HG03039 (cell line): ENCODE data around the gene ZBED1.
"Not testable (repeated sequence)": the region's sequence is repeated elsewhere in the genome, so short reads cannot be mapped to it uniquely, and the experiment has no call there.

Experiments used
- ATAC-seq: cut with Tn5 transposase; IDR thresholded peaks from one replicate; pipeline ENCODE4 v1.9.1; 2021; ENCODE audit warnings: mild to moderate bottlenecking, moderate library complexity; ENCODE audit not compliant: unreplicated experiment

The ZBED1 gene

DNA sequence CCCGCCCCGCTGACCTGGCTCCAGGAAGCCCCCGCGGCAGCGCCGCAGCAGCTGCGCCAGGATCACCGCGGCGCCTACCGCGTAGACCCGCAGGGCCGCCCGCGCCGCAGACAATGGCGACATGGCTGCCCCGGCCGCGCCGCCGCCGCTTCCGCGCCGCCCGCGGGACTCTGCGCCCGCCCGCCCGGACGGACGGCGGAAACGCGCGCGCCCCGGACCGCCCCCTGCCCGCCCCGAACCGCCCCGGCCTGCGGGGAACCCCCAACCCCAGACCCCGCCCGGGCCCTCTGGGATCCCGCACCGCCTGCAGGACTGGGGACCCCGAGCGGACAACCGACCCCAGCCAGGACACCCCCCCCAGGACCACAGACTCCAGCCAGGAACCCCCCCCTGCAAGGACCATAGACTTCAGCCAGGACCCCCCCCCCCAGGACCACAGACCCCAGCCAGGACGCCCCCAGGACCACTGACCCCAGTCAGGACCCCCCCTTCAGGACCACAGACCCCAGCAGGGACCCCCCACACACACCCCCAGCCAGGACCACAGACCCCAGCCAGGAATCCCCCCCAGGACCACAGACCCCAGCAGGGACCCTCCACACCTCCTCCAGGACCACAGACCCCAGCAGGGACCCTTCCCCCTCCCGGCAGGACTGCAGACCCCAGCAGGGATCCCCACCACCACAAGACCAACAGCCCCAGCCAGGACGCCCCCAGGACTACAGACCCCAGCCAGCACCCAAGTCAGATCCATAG, at the start of gene ZBED1, which contains the start of gene DHRSX:
TSS of gene ZBED1 (minus strand) at position 174 of the 756 bp plus-strand sequence. CDS start 10,257 bp downstream, outside the sequence.
TSS of gene DHRSX (minus strand) at position 174 of the 756 bp plus-strand sequence. CDS start at position 123, 51 bp downstream.
- ATAC-seq, result peak; percentile 57

DNA sequence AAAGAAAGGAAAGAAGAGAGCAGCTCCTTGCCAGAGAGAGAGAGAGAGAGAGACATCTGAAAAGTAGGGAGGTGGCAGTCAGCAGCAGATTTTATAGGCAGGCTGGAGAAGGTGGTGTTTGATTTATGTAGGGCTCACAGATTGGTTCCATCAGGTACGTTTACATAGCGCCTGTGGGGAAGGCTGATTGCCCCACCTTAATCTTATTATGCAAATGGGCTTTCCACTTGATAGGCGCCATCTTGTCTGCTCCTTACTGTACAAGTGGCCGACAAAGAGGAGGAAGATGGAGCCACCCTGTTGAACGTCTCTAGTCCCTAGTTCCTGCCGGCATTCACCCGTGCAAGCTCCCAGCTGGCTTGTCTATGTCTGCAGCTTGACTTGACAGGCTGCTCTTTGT, 49.1 kb upstream of the ZBED1 start:
- ATAC-seq, result no peak

DNA sequence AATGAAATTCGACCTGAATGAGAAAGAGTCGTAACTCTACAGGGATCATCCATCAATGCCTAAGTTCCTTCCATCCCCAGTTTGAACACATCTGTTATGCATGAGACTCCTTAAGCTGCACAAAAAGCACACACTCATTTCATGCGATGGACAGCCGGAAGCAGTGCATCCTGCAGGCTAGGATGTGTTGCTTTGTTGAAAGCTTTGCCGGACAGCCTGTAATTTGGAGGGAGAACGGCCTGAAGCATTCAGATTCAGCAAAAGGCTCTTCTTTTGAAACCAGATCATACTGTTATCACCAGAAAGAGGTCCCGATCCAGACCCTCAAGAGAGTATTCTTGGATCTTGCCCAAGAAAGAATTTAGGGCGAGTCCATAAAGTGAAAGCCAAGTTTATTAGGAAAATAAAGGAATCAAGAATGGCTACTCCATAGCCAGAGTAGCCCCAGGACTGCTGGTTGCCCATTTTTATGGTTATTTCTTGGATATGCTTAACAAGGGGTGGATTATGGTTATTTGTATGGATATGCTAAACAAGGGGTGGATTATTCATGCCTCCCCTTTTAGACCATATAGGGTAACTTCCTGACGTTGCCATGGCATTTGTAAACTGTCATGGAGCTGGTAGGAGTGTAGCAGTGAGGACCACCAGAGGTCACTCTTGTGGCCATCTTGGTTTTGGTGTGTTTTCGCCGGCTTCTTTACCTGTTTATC, 48.1 kb upstream of the ZBED1 start:
- ATAC-seq, result no peak

DNA sequence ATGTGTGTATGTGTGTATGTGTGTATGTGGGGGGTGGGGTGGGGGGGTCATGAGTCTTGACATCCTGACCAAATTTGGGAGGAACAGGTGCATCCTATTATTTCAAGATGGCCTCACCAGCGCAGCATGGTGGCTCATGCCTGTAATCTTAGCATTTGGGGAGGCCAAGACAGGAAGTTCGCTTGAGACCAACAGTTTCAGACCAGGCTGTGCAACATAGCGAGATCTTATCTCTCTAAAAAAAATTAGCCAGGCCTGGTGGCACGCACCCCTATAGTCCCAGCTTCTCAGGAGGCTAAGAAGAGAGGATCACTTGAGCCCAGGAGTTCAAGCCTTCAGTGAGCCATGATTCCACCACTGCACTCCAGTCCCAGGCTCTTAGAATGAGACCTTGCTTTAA, 47.0 kb upstream of the ZBED1 start:
- no peak for ATAC-seq

DNA sequence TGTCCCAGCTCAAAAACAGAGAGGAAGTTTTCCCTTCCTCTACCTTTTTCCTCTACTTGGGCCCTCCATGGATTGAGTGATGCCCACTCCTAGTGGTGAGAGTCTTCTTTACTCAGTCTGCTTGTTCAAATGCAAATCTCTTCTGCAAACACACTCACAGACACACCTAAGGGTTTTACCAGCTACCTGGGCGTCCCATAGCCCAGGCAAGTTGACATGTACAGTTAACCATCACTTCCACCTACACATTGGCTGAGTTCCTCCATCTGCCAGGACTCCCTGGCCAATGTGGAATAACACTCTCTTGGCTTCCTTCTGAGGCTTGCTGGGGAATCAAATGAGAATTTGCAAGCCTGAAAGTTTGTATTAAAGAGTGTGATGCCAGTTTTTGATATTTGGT, 45.7 kb upstream of the ZBED1 start:
- no peak for ATAC-seq

DNA sequence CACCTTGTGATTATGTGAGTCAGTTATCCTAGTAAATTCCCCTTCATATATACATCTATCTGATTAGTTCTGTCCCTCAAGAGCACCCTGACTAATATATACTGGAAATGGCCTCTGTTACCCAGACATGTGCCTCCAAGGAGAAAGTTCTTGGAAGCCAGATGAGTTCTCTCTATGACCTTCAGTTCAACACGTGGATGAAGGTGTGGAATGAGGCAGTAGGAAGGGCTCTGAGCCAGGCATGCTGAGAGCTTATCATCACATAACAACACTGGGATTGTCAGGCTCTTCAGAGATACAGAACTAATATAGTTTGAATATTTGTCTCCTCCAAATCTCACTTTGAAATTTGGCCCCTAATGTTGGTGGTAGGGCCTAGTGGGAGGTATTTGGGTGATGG, 44.4 kb upstream of the ZBED1 start:
- ATAC-seq, result no peak

DNA sequence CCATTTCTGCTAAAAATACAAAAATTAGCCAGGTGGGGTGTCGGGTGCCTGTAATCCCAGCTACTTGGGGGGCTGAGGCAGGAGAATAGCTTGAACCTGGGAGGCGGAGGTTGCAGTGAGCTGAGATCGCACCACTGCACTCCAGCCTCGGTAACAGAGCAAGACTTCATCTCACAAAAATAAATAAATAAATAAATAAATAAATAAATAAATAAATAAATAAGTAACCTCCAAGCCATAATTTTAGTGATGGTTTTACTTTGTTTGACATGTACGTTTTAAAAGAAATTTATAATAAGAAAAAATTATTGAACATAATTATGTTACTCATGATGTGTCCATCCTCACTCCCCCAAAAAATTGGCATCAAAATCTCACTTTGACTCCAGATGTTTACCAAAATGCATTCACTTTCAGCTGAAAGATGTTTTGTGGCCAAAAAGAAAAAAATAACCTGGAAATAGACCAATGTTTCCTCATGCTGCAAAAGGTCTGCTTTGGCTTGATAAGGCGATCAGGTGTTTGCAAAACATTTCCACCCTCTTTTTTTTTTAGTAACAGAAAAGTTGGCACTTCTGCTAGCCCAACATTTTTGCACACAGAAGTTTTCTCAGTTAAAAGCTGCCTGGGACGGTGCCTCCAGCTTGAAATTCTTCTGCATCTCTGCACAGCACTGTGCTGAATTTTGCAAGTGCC, 42.2 kb upstream of the ZBED1 start:
- no peak for ATAC-seq

DNA sequence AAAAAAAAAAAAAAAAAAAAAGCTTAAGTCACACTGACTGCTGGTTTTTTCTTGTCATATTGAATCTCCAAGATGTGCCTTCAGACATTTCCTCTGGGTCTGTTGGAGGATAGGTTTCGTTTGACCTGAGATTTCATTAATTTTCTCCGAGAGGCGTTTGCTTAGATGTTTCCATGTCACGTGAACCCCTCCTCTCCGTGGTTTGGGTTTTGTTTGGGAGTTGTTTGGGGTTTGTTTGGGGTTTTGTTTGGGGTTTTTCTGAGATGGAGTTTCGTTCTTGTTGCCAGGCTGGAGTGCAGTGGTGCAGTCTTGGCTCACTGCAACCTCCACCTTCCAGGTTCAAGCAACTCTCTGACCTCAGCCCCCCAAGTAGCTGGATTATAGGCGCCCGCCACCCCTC, 40.8 kb upstream of the ZBED1 start:
- ATAC-seq, result no peak

DNA sequence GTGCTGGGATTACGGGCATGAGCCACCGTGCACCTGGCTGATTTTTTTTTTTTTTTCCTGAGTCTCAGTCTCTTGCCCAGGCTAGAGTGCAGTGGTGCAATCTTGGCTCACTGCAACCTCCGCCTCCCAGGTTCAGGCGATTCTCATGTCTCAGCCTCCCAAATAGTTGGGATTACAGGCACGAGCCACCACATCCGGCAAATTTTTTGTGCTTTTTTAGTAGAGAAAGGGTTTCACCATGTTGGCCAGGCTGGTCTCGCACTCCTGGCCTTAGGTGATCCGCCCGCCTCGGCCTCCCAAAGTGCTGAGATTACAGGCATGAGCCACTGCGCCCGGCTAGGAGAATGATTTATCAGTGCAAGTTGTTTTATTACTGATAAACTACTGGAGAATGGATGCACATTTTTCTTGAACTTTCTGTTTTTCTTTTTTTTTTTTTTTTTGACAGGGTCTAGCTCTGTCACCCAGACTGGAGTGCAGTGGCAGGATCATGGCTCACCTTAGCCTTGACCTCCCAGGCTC, 39.7 kb upstream of the ZBED1 start:
- ATAC-seq, result no peak

DNA sequence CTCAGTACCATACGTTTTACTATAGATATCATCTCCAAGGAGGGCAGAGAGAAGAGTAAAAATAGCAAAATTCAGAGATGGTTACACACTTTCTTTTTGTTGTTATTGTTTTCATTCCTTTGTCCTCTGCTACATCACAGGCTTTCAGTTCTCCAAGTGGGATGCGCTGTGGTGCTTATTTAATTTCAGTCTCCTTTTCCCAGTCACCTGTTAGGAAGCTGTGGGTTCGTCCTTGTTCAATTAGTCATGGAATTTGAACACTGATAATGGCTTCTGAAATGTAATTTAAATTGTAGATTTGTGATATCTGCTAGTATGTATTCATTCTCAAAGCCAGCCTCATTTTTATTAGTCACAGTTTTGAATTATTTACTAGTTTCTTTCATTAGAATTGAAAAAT, 38.8 kb upstream of the ZBED1 start:
- ATAC-seq, result no peak

DNA sequence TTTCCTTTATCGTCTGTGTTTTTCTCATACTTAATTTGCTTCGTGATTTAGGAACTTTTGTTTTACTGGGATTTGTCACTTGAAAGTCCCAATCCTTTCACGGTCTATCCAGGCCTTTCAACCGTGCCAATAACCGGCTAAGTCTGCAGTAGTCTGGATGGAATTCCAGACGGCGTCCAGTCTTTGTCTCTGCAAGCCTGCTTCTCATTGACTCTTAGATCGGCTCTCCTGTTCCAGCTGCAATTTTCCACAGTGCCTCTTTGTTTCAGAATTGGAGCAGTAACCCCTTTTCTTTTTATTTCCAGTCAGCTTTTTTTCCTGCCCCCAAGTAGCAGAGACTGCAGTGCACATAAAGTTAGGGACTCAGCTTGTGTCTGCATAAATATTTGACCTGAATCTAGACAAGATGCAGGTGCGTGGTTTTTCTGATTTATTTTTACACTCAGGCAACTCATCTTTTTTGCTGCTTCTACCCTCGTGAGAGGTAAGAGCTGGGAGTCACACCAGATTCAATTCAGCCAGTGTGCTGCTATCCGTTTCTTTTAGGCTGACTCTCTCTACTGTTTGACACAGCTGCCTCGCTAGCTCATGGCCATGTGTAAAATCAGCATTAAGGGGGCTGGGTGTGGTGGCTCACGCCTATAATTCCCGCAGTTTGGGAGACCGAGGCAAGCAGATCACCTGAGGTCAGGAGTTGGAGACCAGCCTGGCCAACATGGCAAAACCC, 37.4 kb upstream of the ZBED1 start:
- no peak for ATAC-seq

DNA sequence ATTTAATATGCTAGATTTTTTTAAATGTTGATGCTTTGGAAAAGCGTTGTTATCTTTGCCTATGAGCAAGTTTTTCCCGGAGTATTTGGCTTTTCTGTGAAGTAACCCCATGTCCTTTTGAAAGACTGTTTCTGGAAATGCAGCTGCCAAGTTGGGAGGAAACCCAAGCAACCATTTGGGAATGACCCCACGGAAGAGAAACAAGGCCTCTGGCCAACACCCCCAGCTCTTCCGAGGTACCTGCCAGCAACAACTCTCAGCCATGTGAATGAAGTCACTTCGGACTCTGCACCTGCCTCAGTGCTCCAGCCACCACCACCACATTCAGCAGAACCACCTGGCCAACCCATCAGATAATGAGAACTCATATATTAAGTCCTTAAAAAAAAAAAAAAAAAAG, 36.2 kb upstream of the ZBED1 start:
- no peak for ATAC-seq

DNA sequence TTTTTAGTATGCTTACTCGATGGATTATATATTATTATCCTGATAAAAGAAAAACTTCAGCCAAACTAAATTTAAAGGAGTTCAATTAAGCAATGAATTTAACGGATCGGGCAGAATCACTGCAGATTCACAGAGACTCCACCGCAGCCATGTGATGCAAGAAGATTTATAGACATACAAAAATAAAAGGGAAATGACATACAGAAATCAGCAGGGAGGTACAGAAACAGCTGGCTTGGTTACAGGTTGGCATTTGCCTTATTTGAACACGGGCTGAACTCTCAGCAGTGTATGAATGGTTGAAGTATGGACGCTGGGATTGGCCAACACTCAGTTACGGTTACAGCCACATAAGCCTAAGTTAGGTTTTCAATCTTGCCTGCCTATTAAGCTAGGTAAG, 35.4 kb upstream of the ZBED1 start:
- no peak for ATAC-seq

DNA sequence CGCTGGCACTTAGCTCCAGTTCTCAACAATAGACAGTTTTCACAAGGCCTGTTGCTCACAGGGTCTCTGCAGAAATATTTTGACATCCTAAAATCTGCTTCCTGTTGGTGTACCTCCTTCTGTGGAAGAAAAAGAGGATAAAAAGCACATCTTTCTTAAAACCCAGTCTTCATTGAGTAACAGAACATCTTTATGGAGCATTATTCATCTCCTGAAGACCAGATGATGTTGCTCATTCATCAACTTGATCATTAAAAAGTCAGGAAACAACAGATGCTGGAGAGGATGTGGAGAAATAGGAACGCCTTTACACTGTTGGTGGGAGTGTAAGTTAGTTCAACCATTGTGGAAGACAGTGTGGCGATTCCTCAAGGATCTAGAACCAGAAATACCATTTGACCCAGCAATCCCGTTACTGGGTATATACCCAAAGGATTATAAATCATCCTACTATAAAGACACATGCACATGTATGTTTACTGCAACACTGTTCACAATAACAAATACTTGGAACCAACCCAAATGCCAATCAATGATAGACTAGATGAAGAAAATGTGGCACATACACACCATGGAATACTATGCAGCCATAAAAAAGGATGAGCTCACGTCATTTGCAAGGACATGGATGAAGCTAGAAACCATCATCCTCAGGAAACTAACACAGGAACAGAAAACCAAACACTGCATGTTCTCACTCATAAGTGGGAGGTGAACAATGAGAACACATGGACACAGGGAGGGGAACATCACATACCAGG, 33.7 kb upstream of the ZBED1 start:
- ATAC-seq, result not testable (repeated sequence)

DNA sequence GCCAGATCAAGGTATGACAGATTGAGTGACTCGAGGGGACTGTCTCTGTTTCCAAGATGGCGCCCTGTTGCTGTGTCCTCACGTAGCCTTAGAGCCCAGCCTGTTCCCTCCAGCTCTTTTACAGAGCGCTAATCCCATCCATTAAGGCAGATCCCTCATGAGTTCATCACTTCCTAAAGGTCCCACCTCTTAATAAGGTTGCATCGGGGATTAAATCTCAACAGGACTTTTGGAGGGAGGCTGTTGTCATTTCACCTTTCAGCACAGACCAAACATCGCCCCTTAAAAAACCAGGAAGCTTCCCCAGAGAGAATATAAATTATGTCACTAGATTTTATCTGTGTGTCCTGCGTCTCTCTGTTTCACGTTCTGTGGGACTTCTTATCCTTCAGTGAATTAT, 32.6 kb upstream of the ZBED1 start:
- no peak for ATAC-seq

DNA sequence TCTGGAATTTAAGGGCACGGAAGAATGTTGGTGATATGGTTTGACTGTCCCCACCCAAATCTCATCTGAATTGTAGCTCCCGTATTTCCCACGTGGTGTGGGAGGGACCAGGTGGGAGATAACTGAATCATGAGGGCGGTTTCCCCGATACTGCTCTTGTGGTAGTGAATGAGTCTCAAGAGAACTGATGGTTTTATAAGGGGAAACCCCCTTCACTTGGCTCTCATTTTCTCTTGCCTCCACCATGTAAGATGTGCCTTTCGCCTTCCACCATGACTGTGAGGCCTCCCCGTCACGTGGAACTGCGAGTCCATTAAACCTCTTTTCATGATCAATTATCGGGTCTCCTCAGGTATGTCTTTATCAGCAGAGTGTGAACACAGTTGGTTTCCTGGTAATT, 25.6 kb upstream of the ZBED1 start:
- ATAC-seq, result no peak

DNA sequence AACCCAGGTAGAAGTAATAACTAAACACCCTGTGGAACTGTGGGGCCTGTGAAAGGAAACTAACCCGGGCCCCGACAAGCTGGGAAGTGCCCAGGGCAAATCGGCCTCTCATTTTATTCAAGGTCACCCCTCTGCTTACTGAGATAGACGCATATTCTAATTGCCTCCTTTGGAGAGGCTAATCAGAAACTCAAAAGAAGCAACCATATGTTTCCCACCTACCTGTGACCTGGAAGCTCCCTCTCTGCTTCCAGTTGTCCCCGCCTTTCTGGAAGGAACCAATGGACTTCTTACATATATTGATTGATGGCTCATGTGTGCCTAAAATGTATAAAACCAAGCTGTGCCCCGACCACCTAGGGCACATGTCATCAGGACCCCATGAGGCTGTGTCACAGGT, 23.1 kb upstream of the ZBED1 start:
- no peak for ATAC-seq

DNA sequence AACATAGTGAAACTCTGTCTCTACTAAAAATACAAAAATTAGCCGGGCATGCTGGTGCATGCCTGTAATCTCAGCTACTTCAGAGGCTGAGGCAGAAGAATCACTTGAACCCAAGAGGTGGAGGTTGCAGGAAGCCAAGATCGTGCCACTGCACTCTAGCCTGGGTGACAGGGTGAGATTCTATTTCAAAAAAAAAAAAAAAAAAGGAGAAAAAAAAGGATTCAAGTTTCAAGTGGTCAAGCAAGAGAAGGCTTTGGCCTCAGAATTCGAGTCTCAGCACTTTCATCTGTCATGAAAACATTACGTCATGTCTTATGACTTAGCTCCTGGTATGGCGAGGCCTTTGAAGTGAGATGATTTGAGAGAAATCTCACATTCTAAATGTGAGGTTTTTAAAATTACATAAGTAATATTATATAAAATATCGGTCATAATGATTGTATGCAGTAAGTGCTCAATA, 21.2 kb upstream of the ZBED1 start:
- peak; percentile 2 for ATAC-seq

DNA sequence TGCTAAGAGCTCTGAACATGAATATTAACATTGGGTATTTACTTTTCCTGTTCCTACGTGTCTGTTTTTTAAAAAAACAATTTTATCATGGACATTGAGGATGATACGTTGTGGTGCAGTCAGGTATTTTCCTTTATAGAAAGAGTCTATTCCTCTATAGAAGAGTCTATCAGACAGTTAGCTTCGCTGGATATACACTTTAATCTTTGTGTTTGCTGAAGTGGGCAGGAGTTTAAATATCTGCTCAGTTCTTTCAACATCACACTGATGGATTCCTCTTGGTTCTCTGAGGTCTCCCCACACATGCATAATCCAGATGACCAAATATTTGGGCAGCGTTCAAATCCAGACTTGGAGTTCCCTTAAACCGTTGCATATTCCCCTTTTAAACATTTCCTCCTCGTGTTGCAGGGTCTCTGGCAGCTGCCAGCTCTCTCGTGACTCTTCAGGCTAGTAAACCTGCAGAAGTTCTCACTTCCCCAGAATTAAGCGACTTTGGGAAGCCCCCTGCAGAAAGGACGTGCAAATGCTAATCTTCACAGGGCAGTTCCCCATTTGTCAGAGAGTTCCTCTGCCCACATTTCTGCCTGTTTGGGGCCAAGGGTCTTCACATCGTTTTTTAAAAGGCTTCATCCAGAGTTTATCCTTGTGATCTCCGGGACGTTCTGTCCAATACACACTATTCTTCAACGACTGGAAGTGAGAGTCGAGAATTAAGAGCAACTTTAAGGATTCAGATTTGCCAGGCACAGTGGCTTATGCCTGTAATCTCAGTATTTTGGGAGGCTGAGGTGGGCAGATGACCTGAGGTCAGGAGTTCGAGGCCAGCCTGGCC, 20.5 kb upstream of the ZBED1 start:
- ATAC-seq, result peak; percentile 83
